ENCODE data around the gene ITGB1BP2.
"Not testable (repeated sequence)": the region's sequence is repeated elsewhere in the genome, so short reads cannot be mapped to it uniquely, and the experiment has no call there.

ITGB1BP2 gene

DNA sequence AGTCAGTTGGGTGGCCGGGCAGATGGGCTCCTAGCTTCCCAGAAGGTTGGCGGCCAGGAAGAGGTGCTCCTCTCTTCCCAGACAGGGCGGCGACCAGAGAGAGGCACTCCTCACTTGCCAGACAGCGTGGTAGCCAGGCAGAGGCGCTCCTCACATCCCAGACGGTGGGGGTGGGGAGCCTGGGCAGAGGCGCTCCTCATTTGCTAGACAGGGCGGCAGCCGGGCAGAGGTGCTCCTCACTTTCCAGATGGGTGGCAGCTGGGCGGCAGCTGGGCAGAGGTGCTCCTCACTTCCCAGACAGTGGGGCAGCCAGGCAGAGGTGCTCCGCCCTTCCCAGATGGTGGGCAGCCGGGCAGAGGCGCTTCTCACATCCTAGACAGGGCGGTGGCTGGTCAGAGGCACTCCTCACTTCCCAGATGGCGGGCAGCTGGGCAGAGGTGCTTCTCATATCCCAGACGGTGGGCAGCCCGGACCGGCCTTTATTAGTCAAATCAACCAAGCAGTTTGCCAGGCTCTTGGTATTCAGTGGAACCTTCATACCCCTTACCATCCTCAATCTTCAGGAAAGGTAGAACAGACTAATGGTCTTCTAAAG lies 31.7 kb upstream of the ITGB1BP2 start:
- DNase-seq (ENCODE audit: low read depth), result no peak
- TF ChIP-seq, protein P1, sequence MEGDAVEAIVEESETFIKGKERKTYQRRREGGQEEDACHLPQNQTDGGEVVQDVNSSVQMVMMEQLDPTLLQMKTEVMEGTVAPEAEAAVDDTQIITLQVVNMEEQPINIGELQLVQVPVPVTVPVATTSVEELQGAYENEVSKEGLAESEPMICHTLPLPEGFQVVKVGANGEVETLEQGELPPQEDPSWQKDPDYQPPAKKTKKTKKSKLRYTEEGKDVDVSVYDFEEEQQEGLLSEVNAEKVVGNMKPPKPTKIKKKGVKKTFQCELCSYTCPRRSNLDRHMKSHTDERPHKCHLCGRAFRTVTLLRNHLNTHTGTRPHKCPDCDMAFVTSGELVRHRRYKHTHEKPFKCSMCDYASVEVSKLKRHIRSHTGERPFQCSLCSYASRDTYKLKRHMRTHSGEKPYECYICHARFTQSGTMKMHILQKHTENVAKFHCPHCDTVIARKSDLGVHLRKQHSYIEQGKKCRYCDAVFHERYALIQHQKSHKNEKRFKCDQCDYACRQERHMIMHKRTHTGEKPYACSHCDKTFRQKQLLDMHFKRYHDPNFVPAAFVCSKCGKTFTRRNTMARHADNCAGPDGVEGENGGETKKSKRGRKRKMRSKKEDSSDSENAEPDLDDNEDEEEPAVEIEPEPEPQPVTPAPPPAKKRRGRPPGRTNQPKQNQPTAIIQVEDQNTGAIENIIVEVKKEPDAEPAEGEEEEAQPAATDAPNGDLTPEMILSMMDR (IDR thresholded peaks at IDR 0.05; ENCODE audit: insufficient read depth, low read depth, low read length, missing control alignments), result no peak
- no peak overlapping the region for H3K4me3 ChIP-seq (ENCODE audit: low read length)

DNA sequence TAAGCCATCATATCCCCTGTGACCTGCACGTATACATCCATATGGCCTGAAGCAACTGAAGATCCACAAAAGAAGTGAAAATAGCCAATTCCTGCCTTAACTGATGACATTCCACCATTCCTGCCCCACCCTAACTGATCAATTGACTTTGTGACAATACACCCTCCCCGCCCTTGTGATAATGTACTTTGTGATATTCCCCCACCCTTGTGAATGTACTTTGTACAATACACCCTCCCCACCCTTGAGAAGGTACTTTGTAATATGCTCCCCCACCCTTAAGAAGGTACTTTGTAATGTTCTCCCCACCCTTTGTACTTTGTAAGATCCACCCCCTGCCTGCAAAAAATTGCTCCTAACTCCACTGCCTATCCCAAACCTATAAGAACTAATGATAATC lies 29.2 kb upstream of the ITGB1BP2 start:
- not testable (repeated sequence) for DNase-seq (ENCODE audit: low read depth); H3K4me3 ChIP-seq (ENCODE audit: low read length)

DNA sequence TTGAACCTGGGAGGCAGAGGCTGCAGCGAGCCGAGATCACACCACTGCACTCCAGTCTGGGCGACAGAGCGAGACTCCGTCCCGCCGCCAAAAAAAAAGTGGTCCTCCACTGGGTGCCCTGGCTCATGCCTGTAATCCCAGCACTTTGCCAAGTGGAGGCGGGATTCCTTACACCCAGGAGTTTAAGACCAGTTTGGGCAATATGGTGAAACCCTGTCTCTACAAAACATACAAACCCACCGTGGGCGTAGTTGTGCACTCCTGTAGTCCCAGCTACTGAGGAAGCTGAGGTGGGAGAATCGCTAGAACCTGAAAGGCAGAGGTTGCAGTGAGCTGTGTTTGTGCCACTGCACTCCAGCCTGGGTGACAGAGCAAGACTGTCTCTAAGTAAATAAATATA lies 20.2 kb upstream of the ITGB1BP2 start:
- H3K4me3 ChIP-seq (ENCODE audit: low read length); DNase-seq (ENCODE audit: low read depth): not testable (repeated sequence)

DNA sequence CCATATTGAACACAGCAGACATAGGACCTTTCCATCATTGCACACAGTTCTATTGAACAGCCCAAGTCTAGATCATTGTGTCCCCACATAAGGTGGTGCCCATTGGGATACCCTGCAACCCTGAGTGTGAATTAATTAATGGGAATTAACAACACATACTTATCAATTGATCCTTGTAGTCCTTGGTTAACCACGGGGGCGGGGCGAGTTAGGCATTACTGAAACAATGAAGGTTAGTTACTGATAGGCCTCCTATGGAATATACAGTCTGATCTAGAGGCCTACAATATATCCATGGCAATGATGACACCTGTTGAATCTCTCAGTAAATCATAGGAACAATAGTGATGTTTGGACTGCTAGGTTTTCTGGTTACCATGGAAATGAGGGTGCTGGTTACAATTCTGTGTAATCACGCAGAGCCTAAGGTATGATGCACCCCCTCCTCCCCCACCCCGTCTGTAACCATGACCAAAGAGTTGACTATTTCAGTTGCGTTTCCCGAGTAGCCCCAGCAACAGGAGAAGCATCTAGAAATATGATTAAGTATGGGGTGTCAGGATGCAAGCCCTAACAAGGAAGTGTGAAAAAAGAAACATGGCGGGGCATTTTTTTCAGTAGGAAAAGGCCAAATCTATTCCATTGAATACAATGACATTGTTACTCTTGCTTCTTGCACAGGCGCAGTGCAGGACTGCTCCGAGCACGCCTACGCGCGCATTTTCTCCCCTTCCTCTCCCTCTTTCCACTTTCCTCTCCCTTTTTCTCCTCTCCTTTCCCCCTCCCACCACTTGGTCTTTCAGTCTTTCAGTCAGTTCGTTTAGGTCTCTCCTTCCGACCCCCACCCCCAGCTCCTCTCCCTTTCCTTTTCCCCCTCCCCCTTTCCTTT lies 18.8 kb upstream of the ITGB1BP2 start:
- DNase-seq (ENCODE audit: low read depth), result peak; percentile 46
- H3K4me3 ChIP-seq (ENCODE audit: low read length), result peak overlapping the region; percentile 54
- TF ChIP-seq, protein P1 (IDR thresholded peaks at IDR 0.05; ENCODE audit: insufficient read depth, low read depth, low read length, missing control alignments), result no peak

DNA sequence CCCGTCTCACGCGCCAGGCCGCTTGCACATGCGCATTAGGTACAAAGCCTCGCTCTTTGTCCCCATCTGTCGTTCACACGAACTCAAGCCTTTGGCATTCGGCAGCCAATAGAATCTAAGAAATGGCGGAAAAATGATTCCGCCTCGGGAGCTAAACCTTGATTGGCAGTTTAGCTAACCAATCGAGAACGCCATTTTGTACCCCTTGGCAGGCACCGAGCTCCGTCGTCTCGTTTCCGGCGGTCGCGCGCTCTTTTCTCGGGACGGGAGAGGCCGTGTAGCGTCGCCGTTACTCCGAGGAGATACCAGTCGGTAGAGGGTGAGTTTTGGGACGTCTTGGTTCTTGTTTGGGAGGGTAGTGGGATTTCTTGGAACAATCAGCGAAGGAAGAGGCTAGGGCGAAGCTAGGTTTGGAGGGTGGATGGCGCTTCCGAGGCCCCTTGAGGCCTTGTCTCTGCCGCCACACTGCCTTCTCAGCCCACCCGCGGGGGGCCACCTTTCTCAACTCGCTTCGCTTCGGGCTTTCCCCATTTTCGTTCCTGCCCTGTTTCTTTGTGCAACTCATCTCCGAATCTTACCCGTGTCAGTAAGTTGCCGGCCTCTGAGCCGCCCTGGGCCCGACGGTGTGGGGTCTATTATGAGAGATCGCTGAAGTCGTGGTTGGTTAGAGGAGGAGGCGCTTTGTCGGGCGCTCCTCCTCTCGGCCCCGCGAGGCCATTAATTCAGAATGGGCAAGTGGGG lies 18.0 kb upstream of the ITGB1BP2 start, which contains the start of gene NONO:
TSS of gene NONO (plus strand) at position 233 of the 741 bp plus-strand sequence. CDS start 7,003 bp downstream, outside the sequence.
- peak; percentile 97 for DNase-seq (ENCODE audit: low read depth)
- peak within 1 kb of the TSS; percentile 74 for H3K4me3 ChIP-seq (ENCODE audit: low read length)

DNA sequence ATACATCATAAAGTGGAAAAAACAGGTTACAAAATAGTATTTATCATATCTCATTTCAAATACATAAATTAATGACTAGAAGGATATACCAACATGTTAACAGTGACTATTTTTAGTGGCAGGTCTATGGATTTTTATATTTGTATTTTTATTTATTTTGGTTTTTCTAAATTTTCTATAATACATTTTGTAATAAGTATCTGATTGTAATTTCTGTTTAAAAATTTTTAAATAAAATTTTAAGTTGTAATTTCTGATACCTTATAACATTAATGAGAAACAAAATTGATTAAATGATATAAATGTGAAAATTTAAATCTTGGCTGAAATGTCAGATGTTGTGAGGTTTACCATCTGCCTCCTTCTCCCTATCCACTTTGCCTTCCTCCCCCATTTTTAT lies 15.6 kb upstream of the ITGB1BP2 start:
- H3K4me3 ChIP-seq (ENCODE audit: low read length), result peak overlapping the region; percentile 74
- TF ChIP-seq, protein P1 (IDR thresholded peaks at IDR 0.05; ENCODE audit: insufficient read depth, low read depth, low read length, missing control alignments), result no peak
- DNase-seq (ENCODE audit: low read depth), result no peak

More for the DNA sequence above, 18.0 kb upstream of the ITGB1BP2 start, which contains the start of gene NONO:
- TF ChIP-seq, protein P1 (IDR thresholded peaks at IDR 0.05; ENCODE audit: insufficient read depth, low read depth, low read length, missing control alignments), result no peak

DNA sequence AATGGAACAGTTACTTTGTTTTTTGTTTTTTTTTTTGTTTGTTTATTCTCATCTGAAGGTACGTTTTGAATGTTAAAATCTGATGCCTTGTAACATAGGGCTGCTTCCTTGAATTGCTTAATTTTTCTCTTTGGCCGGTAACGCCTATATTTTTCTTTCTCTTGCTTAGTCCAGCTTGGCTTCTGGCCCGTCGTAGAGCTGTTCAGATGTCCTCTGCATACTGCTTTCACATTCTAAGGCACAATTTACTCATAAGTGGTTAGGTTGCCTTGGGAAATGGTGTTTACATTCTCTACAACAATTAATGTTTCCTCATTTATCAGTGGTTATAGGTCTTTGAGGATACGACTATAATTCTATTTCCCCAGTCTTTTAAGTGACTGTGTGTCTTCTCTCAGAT lies 10.2 kb upstream of the ITGB1BP2 start:
- TF ChIP-seq, protein P1 (IDR thresholded peaks at IDR 0.05; ENCODE audit: insufficient read depth, low read depth, low read length, missing control alignments), result no peak
- no peak overlapping the region for H3K4me3 ChIP-seq (ENCODE audit: low read length)
- no peak for DNase-seq (ENCODE audit: low read depth)

Measured in epithelial cell of esophagus (primary cell).